H1 (cell line): Measurements from ENCODE around the gene PRSS50.

ENCODE experiments used
- ASH2L ChIP-seq: fragments of 200-600, 300-600 bp; sonication (generic); IDR thresholded peaks from one replicate; pipeline ENCODE4 v1.7.1; 2017; ENCODE audit warnings: low read length
- CREB1 ChIP-seq: IDR thresholded peaks from 2 replicates; pipeline ENCODE4 v1.6.1; 2012; ENCODE audit warnings: inconsistent platforms
- CTCF ChIP-seq, 3 experiments: IDR thresholded peaks; 1 replicate in 2 of 3; 2 replicates in 1 of 3; pipeline versions ENCODE4 v1.5.1 to v1.6.1; 2011; ENCODE audit warnings: low read length in 3 of 3, mild to moderate bottlenecking in 3 of 3, inconsistent platforms in 2 of 3, low read depth in 1 of 3, moderate library complexity in 1 of 3; ENCODE audit not compliant: insufficient read depth in 1 of 3; ENCODE audit errors: control extremely low read depth in 1 of 3
- EGR1 ChIP-seq: IDR thresholded peaks from 2 replicates; pipeline ENCODE4 v1.6.1; 2011; ENCODE audit warnings: low read depth, low read length, borderline replicate concordance
- EZH2 ChIP-seq: fragments of 200-600 bp; sonication (generic); IDR thresholded peaks from 2 replicates; pipeline ENCODE4 v1.7.1; 2012; ENCODE audit warnings: low read depth, mild to moderate bottlenecking, moderate library complexity, low read length, inconsistent platforms; ENCODE audit not compliant: severe bottlenecking
- POLR2AphosphoS5 ChIP-seq: IDR thresholded peaks from 2 replicates; pipeline ENCODE4 v1.6.1; 2011; ENCODE audit warnings: low read depth, low read length
- RAD21 ChIP-seq, 2 experiments: IDR thresholded peaks in 1 of 2; conservative IDR thresholded peaks in 1 of 2; 2 replicates each; pipeline ENCODE4 v1.6.1; 2011; ENCODE audit warnings: low read depth in 2 of 2, low read length in 2 of 2, improper control_type of control experiment in 1 of 2, inconsistent platforms in 1 of 2, mild to moderate bottlenecking in 1 of 2, moderate library complexity in 1 of 2
- RBBP5 ChIP-seq: IDR thresholded peaks from 2 replicates; pipeline ENCODE4 v1.7.1; 2012; ENCODE audit warnings: low read depth, mild to moderate bottlenecking, inconsistent platforms, low read length, moderate library complexity, borderline replicate concordance
- RFX5 ChIP-seq: IDR thresholded peaks from 2 replicates; pipeline ENCODE4 v1.6.1; 2011; ENCODE audit warnings: low read depth, low read length, improper control_type of control experiment, borderline replicate concordance
- RXRA ChIP-seq: IDR thresholded peaks from 2 replicates; pipeline ENCODE4 v1.6.1; 2011; ENCODE audit warnings: low read depth, mild to moderate bottlenecking, low read length, moderate library complexity; ENCODE audit not compliant: insufficient read depth
- SUZ12 ChIP-seq: fragments of 200-600 bp; sonication (generic); IDR thresholded peaks from 2 replicates; pipeline ENCODE4 v1.6.1; 2012; ENCODE audit warnings: mild to moderate bottlenecking, inconsistent platforms, low read length, moderate library complexity, mixed read lengths
- YY1 ChIP-seq: IDR thresholded peaks from 2 replicates; pipeline ENCODE4 v1.6.1; 2011; ENCODE audit warnings: low read depth, mild to moderate bottlenecking, low read length

- TF ChIP-seq RAD21 (IDR thresholded peaks at IDR 0.05 in 1 of 2, conservative IDR thresholded peaks at IDR 0.05 in 1 of 2; ENCODE audit: low read depth in 2 of 2, low read length in 2 of 2) (no peak), RBBP5 (no peak), POLR2AphosphoS5 (no peak), CTCF (IDR thresholded peaks at IDR 0.05; ENCODE audit: control extremely low read depth in 1 of 3, insufficient read depth in 1 of 3, low read depth in 1 of 3, low read length in 3 of 3) (no peak), CREB1 (no peak), EZH2 (no peak), SUZ12 (no peak), EGR1 (no peak), YY1 (no peak), RXRA (no peak), RFX5 (no peak), ASH2L (no peak)
Observed at GRCh38 chr3:46666453-46666845, 51.2 kb downstream of the PRSS50 start.
